GM19438 (cell line): ENCODE data around the gene DRC1.
"Not testable (repeated sequence)": the region's sequence is repeated elsewhere in the genome, so short reads cannot be mapped to it uniquely, and the experiment has no call there.

Source experiments
- ATAC-seq: cut with Tn5 transposase; IDR thresholded peaks from one replicate; pipeline ENCODE4 v1.9.1; 2021; ENCODE audit warnings: low read depth; ENCODE audit not compliant: unreplicated experiment

The DRC1 gene

DNA sequence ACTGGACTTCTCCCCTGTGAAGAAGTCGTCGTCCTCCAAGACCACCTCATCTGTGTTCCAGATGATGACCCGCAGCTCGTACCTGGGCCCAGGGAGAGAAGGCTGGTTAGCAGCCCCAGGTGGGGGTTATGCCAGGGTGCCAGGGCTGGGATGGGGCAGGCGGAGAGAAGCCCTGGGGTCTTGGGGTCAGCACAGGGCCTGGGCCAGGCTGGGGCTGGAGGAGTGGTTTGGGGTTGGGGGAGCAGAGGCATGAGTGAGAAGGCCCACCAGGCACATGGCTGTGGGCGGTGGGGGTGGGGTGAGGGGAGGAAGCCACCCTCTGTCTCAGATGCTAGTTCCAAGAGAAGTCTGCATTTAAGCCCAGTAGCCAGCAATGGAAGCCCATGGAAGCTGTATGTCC, 60.4 kb downstream of the DRC1 start:
- no peak for ATAC-seq

DNA sequence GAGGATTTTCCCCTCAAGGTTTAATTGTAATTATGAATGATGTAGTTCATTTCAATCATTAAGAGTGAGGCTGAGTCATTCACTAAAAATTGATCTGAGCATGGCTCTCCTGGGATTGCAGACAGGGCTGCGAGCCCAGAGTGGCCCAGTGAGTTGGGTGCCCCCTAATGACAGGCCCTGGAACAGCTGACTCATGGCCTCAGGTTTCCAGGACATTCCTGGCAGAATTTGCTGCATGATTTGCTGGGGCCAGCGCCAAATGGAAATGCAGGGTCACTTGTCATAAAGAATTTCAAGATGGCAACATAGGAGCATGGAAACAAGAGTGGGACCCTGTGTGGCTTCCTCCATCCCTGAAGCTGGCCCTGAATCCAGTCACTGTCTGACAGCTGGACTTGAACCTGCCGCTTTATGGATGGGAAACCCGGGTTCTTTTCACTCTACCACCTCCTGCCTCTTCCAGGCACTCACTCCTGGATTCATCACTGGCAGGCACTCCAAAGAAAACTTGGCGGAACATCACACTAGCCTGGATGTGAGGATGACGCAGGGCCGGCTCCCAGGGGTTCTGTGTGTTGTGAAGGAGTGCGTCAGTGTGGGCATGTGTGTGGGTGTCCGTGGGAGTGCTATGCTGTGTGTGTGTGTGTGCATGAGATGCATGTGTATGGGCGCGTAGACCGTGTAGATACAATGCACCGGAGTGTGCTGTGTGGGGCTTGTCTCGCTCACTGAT, 61.0 kb downstream of the DRC1 start:
- no peak for ATAC-seq

DNA sequence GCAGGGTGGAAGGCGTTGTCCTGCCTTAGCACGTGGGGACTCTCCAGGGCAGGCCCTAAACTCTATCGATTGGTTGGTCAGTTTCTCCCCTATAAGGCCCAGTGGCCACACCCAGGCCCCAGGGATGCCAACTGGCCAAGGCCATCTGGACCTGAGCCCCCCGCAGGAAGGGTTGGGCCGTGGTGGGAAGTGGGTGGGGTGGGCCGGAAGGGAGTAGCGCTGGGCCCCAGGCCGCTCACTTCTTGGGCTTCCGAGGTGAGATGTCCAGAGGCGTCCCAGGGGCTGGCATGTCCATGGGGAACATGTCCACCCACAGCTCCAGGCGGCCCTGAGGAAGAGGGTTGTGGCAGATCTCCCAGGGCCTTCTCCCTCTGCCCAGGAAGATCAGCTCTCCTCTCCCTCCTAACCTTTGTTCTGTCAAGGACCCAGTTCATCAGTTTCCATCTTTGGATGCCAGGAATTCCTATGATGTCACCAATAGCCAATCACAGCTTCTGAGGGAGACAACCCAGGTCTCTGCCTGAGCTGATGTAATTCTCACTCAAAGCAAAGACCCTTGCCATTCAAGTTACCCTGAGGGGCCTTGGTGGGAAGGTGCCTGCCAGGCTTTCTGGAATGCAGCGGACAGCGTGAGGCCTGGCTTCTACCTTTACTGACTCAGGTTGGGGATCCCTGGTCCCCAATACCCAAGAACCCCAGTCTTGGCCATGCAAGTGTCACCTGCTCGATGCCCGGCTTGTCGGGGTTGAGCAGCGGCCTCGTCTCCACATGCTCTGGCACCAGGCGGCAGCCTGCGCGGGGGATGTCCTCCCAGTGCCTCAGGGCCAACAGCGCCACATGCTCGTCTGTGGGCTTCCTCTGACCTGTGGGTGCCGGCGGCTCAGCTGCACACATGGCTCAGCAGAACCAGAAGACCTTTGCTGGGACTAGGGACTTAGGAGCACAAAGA, 61.8 kb downstream of the DRC1 start:
- no peak for ATAC-seq

DNA sequence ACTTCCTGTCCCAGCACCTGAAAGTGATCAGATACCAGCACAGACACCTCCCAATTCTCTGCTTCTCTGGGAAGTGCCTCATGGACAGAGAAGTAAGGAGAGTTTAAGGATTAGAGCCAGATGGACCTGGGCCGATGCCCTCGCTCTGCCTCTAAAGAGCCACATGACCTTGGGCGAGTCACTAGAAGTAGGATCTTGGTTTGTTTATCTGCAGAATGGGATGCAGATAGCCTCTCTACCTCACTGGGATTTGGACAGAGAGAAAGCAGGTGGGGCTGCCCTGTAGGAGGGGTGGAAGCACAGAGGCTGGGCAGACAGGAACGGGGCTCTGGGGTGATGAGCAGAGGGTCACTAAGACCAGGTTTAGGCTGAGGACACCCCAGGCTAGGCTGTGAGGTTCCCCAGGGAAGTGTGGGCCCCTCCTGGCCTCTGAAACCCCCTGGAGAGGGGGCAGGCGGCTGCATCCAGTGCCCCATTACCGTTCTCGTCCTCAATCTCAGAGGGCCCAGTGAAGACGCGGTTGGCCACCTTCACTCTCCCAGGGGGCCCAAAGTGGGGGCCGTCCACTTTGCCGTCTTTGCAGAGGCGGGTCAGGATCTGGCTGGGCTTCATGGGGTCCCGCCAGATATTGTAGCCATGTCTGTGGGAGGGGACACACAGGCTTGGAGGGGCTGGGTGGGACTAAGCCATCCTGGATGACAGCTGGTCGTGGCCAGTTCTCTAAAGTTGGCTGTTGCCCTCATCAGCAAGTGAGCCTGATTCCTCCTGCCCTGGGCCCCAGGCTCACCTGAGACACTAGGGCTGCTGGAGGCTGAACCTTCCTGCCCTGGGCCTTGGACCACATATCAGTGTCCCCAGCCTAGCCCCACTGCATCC, 62.9 kb downstream of the DRC1 start:
- ATAC-seq, result no peak

GRCh38 chr2:26465266-26465925, 63.7 kb downstream of the DRC1 start:
- no peak for ATAC-seq

DNA sequence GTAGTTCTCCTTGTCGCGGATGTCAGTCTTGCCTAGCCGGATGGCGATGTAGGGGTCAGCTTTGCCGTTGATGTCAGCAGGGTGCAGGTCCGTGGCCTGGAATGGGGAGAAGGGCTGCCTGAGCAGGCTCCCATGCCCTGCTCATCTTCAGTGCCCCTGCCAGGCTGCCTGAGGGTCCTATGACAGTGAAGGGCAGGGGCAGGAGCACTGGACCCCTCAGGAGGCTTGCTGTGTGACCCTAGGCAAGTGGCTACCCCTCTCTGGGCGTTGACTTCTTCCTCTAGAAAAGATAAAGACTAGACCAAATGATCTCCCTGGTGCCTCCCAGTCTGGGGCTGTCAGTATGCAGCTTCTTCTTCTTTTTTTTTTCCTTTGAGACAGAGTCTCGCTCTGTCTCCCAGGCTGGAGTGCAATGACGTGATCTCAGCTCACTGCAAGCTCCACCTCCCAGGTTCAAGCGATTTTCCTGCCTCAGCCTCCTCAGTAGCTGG, 64.3 kb downstream of the DRC1 start:
- no peak for ATAC-seq

- no peak for ATAC-seq
These were observed 65.1 kb downstream of the DRC1 start for GRCh38 chr2:26466662-26467310.

- ATAC-seq, result not testable (repeated sequence)
These were observed 66.8 kb downstream of the DRC1 start for GRCh38 chr2:26468544-26468943.

- no peak for ATAC-seq
These were observed 67.5 kb downstream of the DRC1 start for GRCh38 chr2:26469092-26469710.

GRCh38 chr2:26469955-26470354, 68.2 kb downstream of the DRC1 start:
- ATAC-seq, result no peak

DNA sequence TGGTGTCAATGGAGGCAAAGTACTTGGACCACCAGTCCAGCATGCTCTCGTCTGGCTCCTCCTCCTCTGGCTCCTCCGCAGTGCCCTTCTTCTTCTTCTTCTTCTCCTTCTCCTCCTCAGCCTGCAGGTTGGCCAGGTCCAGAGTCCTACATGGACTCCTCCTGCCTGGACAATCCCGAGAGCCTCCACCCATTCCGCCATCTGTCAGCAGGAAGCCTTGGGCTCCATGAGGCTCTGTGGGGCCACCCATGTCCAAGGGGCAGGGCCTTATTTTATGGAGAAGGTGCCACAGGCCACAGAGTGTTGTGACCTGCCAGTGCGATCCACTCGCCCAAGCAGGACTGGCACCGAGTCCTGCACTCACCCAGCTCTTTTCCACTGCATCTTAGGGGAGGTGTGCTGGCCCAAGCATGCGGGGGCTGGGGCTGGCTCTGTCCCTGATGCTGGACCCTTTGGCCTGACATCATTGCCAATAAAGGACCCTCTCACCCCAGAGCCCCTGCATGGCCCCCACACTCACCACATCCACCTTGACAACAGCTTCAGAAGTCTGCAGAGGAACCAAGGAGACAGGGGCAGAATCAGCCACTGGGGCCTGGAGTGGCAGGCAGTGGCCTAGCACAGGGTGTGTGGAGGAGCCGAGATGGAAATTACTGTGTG, 69.0 kb downstream of the DRC1 start:
- ATAC-seq, result no peak

GRCh38 chr2:26471289-26471688, 69.6 kb downstream of the DRC1 start:
- no peak for ATAC-seq

DNA sequence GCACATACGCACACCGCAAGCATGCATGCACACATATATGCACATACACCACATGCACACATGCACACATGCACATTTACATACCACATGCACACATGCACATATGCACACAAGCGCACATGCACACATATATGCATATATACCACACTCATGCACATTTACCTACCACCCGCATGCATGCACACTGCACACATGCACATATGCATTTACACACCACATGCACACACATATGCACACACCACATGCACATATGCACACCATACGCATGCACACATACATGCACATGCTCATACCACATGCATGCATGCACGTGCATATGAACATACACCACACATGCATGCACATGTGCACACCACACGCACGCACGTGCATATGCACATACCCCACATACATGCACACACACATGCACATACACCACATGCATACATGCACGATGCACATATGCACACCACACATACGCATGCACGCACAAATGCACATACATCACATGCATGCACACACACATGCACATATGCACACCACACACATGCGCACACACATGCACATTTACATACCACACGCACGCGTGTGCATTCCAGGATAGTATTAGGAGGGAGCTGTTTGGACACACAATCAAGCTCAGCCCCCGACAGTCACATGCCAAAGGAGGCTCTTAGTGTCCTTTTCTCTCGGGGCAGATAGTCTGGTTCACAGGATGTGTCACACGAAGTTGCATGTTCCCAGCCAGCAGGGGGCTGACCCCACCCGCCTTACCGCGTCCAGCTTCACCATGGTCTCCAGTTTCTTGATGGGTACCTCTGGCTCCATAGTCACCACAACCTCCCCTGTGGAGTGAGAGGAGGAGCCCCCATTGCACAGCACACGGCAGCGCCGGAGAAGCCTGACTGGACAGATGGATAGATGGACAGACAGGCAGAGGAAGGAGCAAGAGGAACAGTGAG, 70.3 kb downstream of the DRC1 start:
- ATAC-seq, result no peak

DNA sequence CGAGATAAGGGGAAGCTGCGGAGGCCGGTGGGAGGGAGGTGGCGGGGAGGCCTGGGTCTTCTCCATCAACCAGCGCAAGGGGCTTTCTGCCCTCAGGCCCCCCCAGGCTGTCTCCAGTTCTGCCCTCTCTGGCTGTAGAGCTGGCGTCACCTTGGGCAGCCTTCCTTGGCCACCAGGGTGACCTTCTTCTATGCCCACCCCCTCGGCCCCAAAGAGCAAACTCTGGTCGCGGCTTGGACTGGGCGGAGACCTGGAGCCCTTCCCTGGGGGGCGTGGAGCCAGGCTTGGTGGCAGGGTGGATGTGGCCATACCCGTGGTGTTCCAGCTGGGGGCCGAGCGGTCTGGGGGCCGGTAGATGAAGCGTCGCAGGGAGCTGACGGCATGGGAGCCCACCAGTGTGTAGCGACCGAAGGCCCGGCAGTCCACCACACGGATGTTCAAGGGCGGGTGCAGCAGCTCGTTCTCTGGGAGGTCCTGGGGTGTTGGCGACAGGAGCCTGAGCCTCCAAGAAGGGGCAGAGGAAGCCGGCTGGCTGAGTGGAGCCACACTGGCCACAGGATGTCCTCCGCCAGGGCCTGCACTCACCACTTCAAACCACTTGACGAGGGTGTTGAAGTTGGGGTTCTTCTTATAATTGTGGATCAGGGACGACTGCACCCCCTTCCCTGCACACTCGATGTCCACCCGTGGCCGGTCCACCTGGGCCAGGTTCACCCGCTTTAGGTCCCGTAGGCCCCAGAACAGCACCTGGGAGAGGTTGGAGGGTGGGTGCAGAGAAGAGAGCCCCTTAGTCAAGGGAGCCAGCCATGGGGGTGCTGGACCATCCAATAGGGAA, 71.3 kb downstream of the DRC1 start:
- ATAC-seq, result no peak

DNA sequence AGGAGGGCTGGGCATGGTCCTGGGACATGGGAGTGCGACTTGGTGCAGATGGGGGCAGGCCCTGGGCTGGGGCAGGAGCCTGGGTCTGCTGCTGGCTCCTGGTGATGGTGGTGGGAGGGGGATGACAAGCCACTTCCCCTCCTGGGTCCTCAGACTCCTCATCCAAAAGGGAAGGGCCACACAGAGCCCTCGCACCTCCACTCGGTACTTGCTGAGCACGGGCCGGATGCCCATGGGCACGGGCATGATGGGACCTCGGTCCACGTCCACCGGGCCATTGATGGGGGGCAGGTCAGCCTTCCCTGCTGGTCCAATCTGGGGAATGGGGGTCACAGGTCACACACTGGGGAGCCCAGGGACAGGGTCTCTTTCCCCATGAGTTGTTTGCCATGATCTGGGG, 72.1 kb downstream of the DRC1 start:
- no peak for ATAC-seq

GRCh38 chr2:26474261-26474785, 72.6 kb downstream of the DRC1 start:
- no peak for ATAC-seq
